ELF-1 (cell line): Measurements from ENCODE around the gene C4B.
A peak's percentile ranks its signal among the peaks of the same experiment; 100 is the strongest.
"Not testable (repeated sequence)": the region's sequence is repeated elsewhere in the genome, so short reads cannot be mapped to it uniquely, and the experiment has no call there.

Experiments
- DNase-seq: peaks from one replicate; pipeline ENCODE4 v3.0.0-alpha.2; 2016; ENCODE audit warnings: low read depth, low spot score

C4B gene

DNA sequence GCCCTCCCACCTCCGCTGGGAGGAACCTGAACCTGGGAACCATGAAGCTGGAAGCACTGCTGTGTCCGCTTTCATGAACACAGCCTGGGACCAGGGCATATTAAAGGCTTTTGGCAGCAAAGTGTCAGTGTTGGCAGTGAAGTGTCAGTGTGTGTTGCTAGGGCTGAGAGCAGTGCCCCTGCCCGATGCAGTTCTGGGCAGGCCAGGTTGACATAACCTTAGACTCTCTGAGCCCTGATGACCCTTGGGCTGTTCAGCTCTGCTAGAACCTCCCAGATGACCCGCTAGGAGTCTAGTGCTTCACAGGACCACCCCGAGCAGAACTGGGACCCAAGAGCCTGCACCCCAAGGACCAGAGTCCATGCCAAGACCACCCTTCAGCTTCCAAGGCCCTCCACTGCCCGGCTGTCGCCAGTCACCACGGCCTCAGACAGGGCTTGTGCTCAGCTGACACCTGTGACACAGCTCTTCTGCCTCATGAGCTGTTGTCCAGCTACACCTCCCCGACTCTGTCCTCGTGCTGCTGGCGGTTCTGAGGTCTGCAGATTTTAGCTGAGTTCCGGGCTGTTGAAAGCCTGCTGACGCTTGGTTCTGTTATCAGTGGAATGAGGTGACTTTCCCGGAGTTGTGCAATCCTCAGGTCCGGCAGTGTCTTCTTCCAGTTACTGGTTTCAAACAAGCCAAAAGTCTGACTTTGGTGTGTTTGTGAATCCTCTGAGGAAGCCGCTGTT lies 20.9 kb downstream of the C4B start:
- not testable (repeated sequence) for DNase-seq

GRCh38 chr6:32037136-32037535 lies 22.5 kb downstream of the C4B start:
- not testable (repeated sequence) for DNase-seq

- DNase-seq: not testable (repeated sequence)
Observed at GRCh38 chr6:32037598-32038524, 23.3 kb downstream of the C4B start, which contains the start of gene CYP21A2. Gene CYP21A2, plus strand, starts transcription at chr6:32038415. Its CDS starts 8 bp downstream, at chr6:32038423.

DNA sequence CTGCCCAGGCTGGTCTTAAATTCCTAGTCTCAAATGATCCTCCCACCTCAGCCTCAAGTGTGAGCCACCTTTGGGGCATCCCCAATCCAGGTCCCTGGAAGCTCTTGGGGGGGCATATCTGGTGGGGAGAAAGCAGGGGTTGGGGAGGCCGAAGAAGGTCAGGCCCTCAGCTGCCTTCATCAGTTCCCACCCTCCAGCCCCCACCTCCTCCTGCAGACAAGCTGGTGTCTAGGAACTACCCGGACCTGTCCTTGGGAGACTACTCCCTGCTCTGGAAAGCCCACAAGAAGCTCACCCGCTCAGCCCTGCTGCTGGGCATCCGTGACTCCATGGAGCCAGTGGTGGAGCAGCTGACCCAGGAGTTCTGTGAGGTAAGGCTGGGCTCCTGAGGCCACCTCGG lies 24.3 kb downstream of the C4B start:
- not testable (repeated sequence) for DNase-seq

DNA sequence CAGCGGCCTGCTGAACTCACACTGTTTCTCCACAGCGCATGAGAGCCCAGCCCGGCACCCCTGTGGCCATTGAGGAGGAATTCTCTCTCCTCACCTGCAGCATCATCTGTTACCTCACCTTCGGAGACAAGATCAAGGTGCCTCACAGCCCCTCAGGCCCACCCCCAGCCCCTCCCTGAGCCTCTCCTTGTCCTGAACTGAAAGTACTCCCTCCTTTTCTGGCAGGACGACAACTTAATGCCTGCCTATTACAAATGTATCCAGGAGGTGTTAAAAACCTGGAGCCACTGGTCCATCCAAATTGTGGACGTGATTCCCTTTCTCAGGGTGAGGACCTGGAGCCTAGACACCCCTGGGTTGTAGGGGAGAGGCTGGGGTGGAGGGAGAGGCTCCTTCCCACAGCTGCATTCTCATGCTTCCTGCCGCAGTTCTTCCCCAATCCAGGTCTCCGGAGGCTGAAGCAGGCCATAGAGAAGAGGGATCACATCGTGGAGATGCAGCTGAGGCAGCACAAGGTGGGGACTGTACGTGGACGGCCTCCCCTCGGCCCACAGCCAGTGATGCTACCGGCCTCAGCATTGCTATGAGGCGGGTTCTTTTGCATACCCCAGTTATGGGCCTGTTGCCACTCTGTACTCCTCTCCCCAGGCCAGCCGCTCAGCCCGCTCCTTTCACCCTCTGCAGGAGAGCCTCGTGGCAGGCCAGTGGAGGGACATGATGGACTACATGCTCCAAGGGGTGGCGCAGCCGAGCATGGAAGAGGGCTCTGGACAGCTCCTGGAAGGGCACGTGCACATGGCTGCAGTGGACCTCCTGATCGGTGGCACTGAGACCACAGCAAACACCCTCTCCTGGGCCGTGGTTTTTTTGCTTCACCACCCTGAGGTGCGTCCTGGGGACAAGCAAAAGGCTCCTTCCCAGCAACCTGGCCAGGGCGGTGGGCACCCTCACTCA lies 25.0 kb downstream of the C4B start:
- DNase-seq: not testable (repeated sequence)

GRCh38 chr6:32040299-32041049 lies 25.9 kb downstream of the C4B start:
- DNase-seq: not testable (repeated sequence)

GRCh38 chr6:32041050-32041321 lies 26.4 kb downstream of the C4B start:
- not testable (repeated sequence) for DNase-seq

- not testable (repeated sequence) for DNase-seq
Observed at GRCh38 chr6:32041385-32041784, 26.8 kb downstream of the C4B start.

- DNase-seq: not testable (repeated sequence)
Observed at GRCh38 chr6:32042276-32042675, 27.7 kb downstream of the C4B start.

- not testable (repeated sequence) for DNase-seq
Observed at GRCh38 chr6:32043589-32044380, 29.2 kb downstream of the C4B start.

DNA sequence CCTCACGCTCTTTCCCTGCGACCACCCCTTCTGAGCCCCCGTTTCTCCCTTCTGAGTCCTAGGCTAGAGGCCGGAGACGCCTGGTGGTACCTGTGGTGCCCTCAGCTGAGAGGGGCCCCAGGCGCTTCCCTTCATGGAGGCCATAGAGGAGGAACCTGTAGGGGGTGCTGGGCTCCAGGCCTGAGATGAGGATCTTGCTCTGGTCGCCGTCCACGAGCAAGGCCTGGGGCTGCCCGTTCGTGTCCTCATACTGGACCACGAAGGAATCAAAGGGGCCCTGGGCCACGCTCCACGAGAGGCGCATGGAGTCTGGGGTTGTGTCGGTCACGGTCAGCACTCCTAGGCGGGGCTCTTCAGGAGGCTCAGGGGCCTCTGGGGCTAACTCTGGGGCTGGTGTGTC lies 30.3 kb downstream of the C4B start:
- not testable (repeated sequence) for DNase-seq

- no peak for DNase-seq
Observed at GRCh38 chr6:32045811-32046449, 31.3 kb downstream of the C4B start.

DNA sequence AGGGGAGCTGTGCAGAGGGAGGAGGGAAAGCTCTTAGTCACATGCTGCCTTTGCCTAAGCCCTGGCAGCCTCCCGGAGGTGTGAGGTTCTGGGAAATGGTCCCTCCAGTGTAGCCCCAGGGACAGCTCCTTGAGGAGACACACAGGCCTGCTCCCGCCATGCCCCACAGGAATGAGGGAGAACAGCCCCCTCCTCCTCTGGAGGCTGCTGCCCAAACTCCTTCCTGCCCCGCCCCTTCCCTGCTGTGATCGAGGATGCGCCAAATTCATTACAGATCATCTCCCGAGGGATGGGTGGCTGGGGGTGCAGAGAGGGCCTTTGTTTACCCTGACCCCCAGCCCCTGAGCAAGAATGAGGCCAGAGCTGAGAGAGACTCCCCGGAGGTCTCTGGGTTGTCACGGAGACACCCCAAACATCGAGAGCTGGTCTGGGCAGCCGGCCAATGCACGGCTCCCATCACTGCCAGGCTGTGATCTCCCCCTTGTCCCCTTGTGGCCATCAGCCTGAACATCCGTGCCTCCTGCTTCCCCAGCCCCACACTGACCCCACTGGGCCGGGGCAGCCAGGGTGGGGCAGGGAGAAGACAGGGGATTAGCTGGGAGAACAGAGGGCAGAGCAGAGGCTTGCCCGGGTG lies 32.0 kb downstream of the C4B start:
- peak; percentile 40 for DNase-seq

- peak; percentile 25 for DNase-seq
Observed at GRCh38 chr6:32047084-32047478, 32.5 kb downstream of the C4B start.

DNA sequence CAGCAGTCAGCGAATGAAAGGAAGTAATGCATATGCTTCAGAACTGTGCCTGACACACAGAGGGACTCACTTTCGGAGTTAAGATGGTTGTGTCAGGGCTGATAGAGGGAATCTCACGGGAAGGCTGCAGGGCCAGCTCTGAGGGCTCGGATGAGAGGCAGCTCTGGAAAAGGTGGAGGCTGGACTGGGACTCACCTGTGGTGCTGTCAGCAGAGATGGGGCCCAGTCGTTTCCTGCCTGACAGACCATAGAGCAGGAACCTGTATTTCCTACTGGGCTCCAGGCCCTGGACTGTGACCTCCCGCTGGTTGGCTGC lies 32.9 kb downstream of the C4B start:
- no peak for DNase-seq

DNA sequence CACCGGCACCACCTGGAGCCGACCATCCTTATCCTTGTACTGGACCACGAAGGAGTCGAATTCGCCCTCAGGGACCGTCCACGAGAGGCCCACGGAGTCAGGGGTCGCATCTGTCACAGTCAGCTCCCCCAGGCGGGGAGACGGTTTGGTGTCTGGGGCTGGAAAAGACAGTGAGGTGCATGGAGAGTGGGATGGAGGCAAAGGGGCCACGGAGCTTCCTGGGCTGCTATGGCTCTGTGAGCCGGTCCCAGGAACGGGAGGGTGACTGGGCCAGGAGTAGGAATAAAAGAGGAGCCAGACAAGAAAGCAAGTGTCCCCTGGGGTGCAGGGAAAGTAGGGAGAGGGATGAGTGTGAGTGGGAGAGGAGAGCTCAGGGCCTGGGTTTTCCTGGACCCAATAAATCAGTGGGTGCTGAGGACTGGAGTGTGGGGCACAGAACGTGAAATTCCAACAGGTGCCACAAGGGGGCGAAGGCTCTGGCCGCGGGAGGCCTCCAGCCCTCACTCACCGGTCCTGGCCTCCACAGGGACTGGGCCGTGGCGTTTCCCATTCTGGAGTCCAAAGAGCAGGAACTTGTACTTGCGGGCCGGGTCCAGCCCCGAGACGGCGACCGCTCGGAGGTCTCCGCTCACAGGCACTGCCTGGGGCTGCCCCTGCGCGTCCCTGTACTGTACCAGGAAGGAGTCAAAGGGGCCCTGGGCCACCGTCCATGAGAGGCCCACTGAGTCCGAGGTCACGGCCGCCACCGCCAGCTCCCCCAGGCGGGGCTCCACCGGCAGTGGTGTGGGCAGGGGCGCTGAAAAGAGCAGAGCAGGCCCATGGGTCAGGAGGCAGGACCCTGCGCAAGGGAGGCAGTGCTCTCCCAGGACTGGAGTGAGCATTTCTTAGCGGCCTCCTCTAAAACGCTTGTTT lies 33.5 kb downstream of the C4B start:
- peak; percentile 88 for DNase-seq

DNA sequence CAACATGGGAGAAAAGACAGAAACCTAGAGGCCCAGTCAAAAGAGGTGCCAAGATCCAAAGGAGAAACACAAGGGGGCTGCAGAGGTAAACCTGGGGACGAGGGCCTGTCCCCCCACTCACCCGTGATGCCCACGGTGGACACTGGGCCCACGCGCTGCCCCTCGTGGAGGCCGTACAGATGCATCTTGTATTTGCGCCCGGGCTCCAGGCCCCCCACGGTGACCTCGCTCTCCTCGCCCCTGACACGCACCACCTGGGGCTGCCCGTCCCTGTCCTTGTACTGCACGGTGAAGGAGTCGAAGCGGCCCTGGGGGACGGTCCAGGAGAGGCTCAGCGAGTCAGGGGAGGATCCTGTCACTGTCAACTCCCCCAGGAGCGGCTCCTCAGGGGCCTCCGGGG lies 34.6 kb downstream of the C4B start:
- not testable (repeated sequence) for DNase-seq

DNA sequence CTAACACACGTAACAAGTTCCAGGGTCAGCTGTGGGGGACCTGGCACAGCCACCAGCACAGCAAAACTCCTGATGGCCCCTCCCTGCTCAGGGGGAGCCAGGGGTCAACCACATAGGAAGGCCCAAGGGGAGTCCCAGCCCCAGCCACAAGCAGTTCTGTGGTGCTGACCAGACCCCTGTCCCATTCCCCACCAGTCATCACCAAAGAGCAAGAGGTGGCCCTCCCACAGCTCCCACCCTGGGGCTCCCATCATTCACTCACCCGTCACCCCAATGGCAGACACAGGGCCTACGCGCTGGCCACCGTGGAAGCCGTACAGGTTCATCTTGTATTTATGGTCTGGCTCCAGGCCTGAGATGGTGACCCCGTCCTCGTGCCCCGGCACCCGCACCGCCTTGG lies 35.1 kb downstream of the C4B start:
- DNase-seq: not testable (repeated sequence)
